ENCODE data around the gene MT1A. TPM values are rescaled to one million over a fixed set of nuclear protein-coding genes. Genes with fewer than 3 reads are reported as not detected.

The MT1A gene
- total and polyA plus RNA-seq, 2 of the 8 experiments (the other 6 are each of a cell fraction or from before 2014, with no cell fraction given) = not detected

DNA sequence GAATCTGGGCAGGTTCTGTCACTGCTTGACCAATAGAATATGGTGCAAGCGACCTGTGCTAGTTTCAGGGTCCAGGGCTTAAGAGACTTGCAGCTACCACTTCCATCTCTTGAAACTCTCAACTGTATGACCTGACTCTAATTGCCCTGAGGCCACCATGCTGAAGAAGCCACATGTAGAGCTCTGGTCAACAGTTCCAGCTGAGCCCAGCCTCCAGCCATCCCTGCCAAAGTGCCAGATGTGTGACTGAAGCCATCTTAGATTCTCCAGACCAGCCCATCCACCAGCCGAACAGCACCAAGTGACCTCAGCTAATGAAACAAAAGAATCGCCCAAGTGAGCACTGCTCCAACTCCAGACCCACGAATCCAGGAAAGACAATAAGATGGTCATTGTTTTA lies 33.5 kb upstream of the MT1A start:
- Histone ChIP-seq H4K20me1 (replicated peaks in 1 of 2; ENCODE audit: control insufficient read depth in 1 of 2, insufficient read depth in 2 of 2, low read length in 2 of 2) (peaks cover 0 to 2% of the 10 kb centered on the region in 2 experiments), H2BK15ac (ENCODE audit: low read length) (no peak overlapping the region), H3K23me2 (ENCODE audit: low read depth, low read length) (peaks cover 11% of the 10 kb centered on the region; the same call in 1 of the 2 replicates), H3K18ac (ENCODE audit: extremely low read depth, low read length) (no peak overlapping the region), H4K91ac (replicated peaks; ENCODE audit: insufficient read length, low read length) (no peak overlapping the region), H3K27me3 (replicated peaks in 1 of 4; ENCODE audit: control insufficient read depth in 3 of 4, extremely low read depth in 1 of 4, insufficient read depth in 3 of 4, low read length in 3 of 4) (peaks cover 13 to 39% (median 31%) of the 10 kb centered on the region in 4 experiments), H3K4me1 (replicated peaks in 1 of 4; ENCODE audit: control insufficient read depth in 3 of 4, insufficient read depth in 4 of 4, low read length in 3 of 4) (peaks cover 3 to 16% (median 8%) of the 10 kb centered on the region in 4 experiments), H3K36me3 (ENCODE audit: control insufficient read depth in 2 of 4, insufficient read depth in 4 of 4, low read length in 3 of 4) (no peaks in the 10 kb centered on the region), H3K4ac (replicated peaks; ENCODE audit: insufficient read length, low read depth, low read length) (no peak overlapping the region), H2AK5ac (ENCODE audit: low read depth, low read length) (no peak overlapping the region), H2AFZ (ENCODE audit: low read length) (no peak overlapping the region), H2BK5ac (ENCODE audit: low read depth, low read length) (no peak overlapping the region), H3K23ac (ENCODE audit: insufficient read length) (no peak overlapping the region), H3K4me3 (ENCODE audit: extremely low read depth in 1 of 4, insufficient read depth in 2 of 4, low read depth in 3 of 4, low read length in 4 of 4) (no peak overlapping the region), H3K9ac (replicated peaks in 1 of 4; ENCODE audit: extremely low read depth in 1 of 4, low read depth in 3 of 4, low read length in 3 of 4) (no peak overlapping the region), H2BK12ac (ENCODE audit: low read depth, low read length) (no peak overlapping the region), H2BK20ac (ENCODE audit: low read length) (no peak overlapping the region), H3K14ac (ENCODE audit: insufficient read length) (no peak overlapping the region), H3K79me1 (ENCODE audit: low read depth, low read length) (no peaks in the 10 kb centered on the region), H3K4me2 (ENCODE audit: insufficient read depth in 1 of 2, low read depth in 2 of 2, low read length in 2 of 2) (no peak overlapping the region), H4K5ac (ENCODE audit: insufficient read length, low read depth, low read length) (no peak overlapping the region), H3K79me2 (ENCODE audit: control insufficient read depth in 1 of 2, insufficient read depth in 2 of 2, low read length in 2 of 2) (no peaks in the 10 kb centered on the region), H3K27ac (ENCODE audit: low read depth, low read length) (no peak overlapping the region), H3K9me3 (ENCODE audit: insufficient read depth in 2 of 2, low read depth in 1 of 2, low read length in 1 of 2) (no peaks in the 10 kb centered on the region), H3K56ac (replicated peaks; ENCODE audit: insufficient read length, low read depth, low read length) (no peak overlapping the region), H4K8ac (ENCODE audit: extremely low read depth, insufficient read depth, low read length) (no peak overlapping the region), H2BK120ac (replicated peaks; ENCODE audit: low read depth, low read length) (no peak overlapping the region)
- 92% methylated on average over 4 of the region's 4 CpGs; no CpG with 5 or more reads in 1 of the 2 experiments for WGBS, 2 experiments (ENCODE audit: extremely low coverage in 1 of 2, insufficient coverage in 1 of 2, insufficient read length in 1 of 2, insufficient replicate concordance in 2 of 2, low coverage in 1 of 2, low lambda C conversion rate in 2 of 2, missing lambda C conversion rate in 1 of 2)
- DNase-seq (ENCODE audit: low read depth in 1 of 2, low spot score in 2 of 2) (no peak), FAIRE-seq (no peak)
- POLR2A ChIA-PET (ENCODE audit: partially characterized antibody) = interaction anchor here (1.2 to 1.6 kb wide), 2 partner anchors 21 to 58 kb away, joined by 3 to 7 read pairs; partner anchors contain the start of gene MT1E
- CTCF ChIA-PET (ENCODE audit: partially characterized antibody) = interaction anchor here (0.8 to 9.2 kb wide), 12 partner anchors 12 to 97 kb away, joined by 3 to 85 read pairs (median 5); partner anchors contain the start of genes MT1E and MT3
- no peak for TF ChIP-seq EGR1 (IDR thresholded peaks at IDR 0.05; ENCODE audit: borderline replicate concordance, low read depth, low read length)

All from H1 (cell line).